ENCODE measurements around the gene KCND2.

DNA sequence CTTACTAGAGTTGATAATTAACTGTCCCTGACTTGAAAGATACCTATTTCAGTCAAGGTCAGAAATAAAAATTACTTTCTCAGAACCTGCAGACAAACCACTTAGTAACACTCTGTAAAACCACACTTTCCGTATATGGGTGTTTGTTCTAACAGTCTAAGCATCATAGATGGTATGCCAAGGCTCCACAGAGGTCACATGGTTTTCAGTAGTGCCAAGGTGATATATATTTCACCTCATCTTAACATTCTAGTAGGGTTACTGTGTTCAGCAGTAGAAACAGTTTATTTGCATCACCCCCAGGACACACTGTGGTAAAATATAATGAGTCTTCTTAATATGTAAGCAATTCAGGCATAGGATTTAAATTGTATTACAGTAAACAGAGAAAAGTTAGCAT is 61.5 kb downstream of the KCND2 start:
- TF ChIP-seq, protein P1, sequence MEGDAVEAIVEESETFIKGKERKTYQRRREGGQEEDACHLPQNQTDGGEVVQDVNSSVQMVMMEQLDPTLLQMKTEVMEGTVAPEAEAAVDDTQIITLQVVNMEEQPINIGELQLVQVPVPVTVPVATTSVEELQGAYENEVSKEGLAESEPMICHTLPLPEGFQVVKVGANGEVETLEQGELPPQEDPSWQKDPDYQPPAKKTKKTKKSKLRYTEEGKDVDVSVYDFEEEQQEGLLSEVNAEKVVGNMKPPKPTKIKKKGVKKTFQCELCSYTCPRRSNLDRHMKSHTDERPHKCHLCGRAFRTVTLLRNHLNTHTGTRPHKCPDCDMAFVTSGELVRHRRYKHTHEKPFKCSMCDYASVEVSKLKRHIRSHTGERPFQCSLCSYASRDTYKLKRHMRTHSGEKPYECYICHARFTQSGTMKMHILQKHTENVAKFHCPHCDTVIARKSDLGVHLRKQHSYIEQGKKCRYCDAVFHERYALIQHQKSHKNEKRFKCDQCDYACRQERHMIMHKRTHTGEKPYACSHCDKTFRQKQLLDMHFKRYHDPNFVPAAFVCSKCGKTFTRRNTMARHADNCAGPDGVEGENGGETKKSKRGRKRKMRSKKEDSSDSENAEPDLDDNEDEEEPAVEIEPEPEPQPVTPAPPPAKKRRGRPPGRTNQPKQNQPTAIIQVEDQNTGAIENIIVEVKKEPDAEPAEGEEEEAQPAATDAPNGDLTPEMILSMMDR (IDR thresholded peaks at IDR 0.05), result no peak
- TF ChIP-seq POLR2A (IDR thresholded peaks at IDR 0.05), result no peak

All from testis (tissue), 2 donors.